K562 (cell line): ENCODE measurements around the gene HYOU1. TPM values are rescaled to one million over a fixed set of nuclear protein-coding genes. Genes with fewer than 3 reads are reported as not detected.

Experiments
- ATF4 ChIP-seq: fragments of 450-650 bp; formaldehyde crosslinking; IDR thresholded peaks from 2 replicates; pipeline ENCODE4 v1.4.0; 2022; ENCODE audit warnings: mild to moderate bottlenecking, moderate library complexity
- FIP1L1 ChIP-seq: fragments of 200-400 bp; formaldehyde crosslinking; IDR thresholded peaks from 2 replicates; pipeline ENCODE4 v1.6.1; 2018; ENCODE audit warnings: mild to moderate bottlenecking, low read depth, low read length; ENCODE audit not compliant: poor library complexity, severe bottlenecking
- FOXA3 ChIP-seq, 2 experiments: fragments of 450-650 bp in 1 of 2; sonication (generic) in 1 of 2; formaldehyde crosslinking; IDR thresholded peaks in 1 of 2; conservative IDR thresholded peaks in 1 of 2; 2 replicates each; pipeline versions ENCODE4 v1.4.0 to v1.8.0; 2020 to 2022; ENCODE audit warnings: mild to moderate bottlenecking in 2 of 2, missing genetic modification reagents in 1 of 2
- JUN ChIP-seq, 2 experiments: sonication (generic) in 1 of 2; formaldehyde crosslinking in 1 of 2; IDR thresholded peaks; 2 replicates each; pipeline versions ENCODE4 v1.6.1 to v1.8.0; 2012 to 2022; ENCODE audit warnings: borderline replicate concordance in 2 of 2, mild to moderate bottlenecking in 2 of 2, improper control_type of control experiment in 1 of 2, low read depth in 1 of 2, low read length in 1 of 2, missing genetic modification reagents in 1 of 2
- NFE2L1 ChIP-seq: fragments of 450-650 bp; IDR thresholded peaks from 2 replicates; pipeline ENCODE4 v1.6.1; 2016; ENCODE audit warnings: missing genetic modification characterization, low read depth, mild to moderate bottlenecking, missing compliant biosample characterization, moderate library complexity, borderline replicate concordance
- PHB2 ChIP-seq: fragments of 450-650 bp; IDR thresholded peaks from 2 replicates; pipeline ENCODE4 v1.6.1; 2017; ENCODE audit warnings: low read depth
- SP1 ChIP-seq: sonication (generic); formaldehyde crosslinking; IDR thresholded peaks from 2 replicates; pipeline ENCODE4 v1.8.1; 2022; ENCODE audit warnings: mild to moderate bottlenecking, missing genetic modification reagents
- SRF ChIP-seq, 2 experiments: fragments of 250-450, 450-650 bp in 1 of 2; sonication (Bioruptor Pico) in 1 of 2; sonication (generic) in 1 of 2; formaldehyde crosslinking; IDR thresholded peaks; 2 replicates each; pipeline versions ENCODE4 v1.5.0 to v1.5.1; 2020 to 2022; ENCODE audit warnings: mild to moderate bottlenecking in 1 of 2, missing genetic modification reagents in 1 of 2
- TAF1 ChIP-seq: IDR thresholded peaks from 2 replicates; pipeline ENCODE4 v1.6.1; 2011; ENCODE audit warnings: mild to moderate bottlenecking, low read length, moderate library complexity; ENCODE audit not compliant: insufficient read depth, control insufficient read depth, severe bottlenecking; ENCODE audit errors: extremely low read depth
- TBP ChIP-seq: optimal IDR thresholded peaks from 2 replicates; pipeline ENCODE3; 2011; ENCODE audit warnings: low read depth, low read length, improper control_type of control experiment
- THRAP3 ChIP-seq: fragments of 450-650 bp; IDR thresholded peaks from 2 replicates; pipeline ENCODE4 v1.6.1; 2016; ENCODE audit warnings: mild to moderate bottlenecking, inconsistent platforms, borderline replicate concordance
- ZNF146 ChIP-seq: IDR thresholded peaks from one replicate; pipeline ENCODE4 v1.6.1; 2018; ENCODE audit warnings: missing compliant biosample characterization; ENCODE audit not compliant: unreplicated experiment
- polyA plus RNA-seq, 8 experiments: library from polyadenylated mRNA; depleted of rRNA in 4 of 8; stranded (reverse) in 5 of 8; unstranded in 3 of 8; fragments of >200 nt; fragmentation: Nextera tagmentation in 2 of 8; fragmentation: Illumina TruSeq in 1 of 8; extraction: Ambion mirVana in 2 of 8; extraction: Trizol in 1 of 8; gene quantifications; 2 replicates each; pipeline versions ENCODE4 v1.2.1 to v1.2.3, GENCODE V29; 2011 to 2014; ENCODE audit warnings: inconsistent platforms in 1 of 8, missing spikeins in 1 of 8
- total RNA-seq, 7 experiments: library from RNA; depleted of rRNA in 6 of 7; stranded (reverse); fragments of >200 nt in 6 of 7; fragmentation: Illumina TruSeq in 2 of 7; extraction: Trizol in 2 of 7; gene quantifications; 2 replicates each; pipeline versions ENCODE4 v1.2.1 to v1.2.3, GENCODE V29; 2011 to 2021; ENCODE audit warnings: low replicate concordance in 1 of 7
- TF ChIP-seq, protein P1 (sequence below): fragments of 450-650 bp; conservative IDR thresholded peaks from 2 replicates; pipeline ENCODE4 v1.6.1; 2016; ENCODE audit warnings: missing genetic modification characterization, low read depth, mild to moderate bottlenecking, control low read depth, missing compliant biosample characterization
- TF ChIP-seq, protein P2 (sequence below): sonication (generic); formaldehyde crosslinking; IDR thresholded peaks from 2 replicates; pipeline ENCODE4 v1.9.0; 2022; ENCODE audit warnings: mild to moderate bottlenecking, missing genetic modification reagents
- TF ChIP-seq, protein P3 (sequence below), 2 experiments: fragments of 450-650 bp; IDR thresholded peaks; 2 replicates each; pipeline ENCODE4 v1.6.1; 2018; ENCODE audit warnings: mild to moderate bottlenecking in 2 of 2, low read depth in 1 of 2; ENCODE audit not compliant: partially characterized antibody in 2 of 2

Gene HYOU1
- total and polyA plus RNA-seq, 9 of the 15 experiments (the other 6 are each of a cell fraction or from before 2014, with no cell fraction given) = 19.5 to 197 (median 128) TPM

DNA sequence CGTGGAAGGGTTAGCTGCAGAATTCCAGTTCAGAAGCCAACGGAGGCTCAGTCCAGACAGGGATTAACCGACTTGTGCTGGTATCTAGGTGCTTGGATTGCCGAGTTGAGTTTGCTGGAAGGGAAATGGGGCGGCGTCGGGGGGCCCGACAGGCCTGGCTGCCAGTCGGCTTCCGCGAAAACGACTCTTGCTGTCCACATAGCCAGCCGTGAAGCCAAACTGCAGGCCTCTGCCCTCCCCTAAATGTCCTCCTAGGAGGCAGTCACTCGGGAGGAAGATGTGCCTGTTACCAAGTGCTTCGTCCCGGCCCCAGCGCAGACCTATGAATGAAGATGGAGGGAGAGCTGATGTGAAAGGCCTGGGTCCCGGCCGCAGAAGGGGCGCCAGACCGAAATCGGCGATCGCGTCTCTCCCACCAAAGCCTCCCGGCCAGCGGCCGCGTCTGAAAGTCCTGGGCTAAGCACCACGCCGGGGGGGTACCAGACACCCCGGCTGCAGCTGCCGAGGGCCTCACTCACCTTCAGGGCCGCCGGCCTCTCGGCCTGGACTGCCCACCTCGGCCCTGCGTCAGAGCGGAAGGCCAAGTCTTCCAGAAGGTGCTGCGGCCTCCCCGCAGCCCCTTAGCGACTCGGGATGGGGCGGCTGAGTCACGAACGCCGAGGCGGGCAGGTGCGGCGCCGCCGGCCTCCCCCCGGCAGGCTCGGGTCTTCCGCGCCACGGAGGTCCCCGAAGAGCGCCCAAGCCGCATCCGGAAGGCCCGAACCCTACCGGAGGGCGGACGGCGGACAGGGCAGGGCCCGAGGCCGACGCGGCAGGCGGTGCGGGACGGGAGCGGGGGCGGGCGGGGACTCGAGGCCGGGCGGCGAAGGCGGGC is 37.2 kb upstream of the HYOU1 start (continued):
- no peak for TF ChIP-seq JUN (IDR thresholded peaks at IDR 0.05; ENCODE audit: borderline replicate concordance, low read depth, low read length)
- TF ChIP-seq JUN (CRISPR knock-in tag; IDR thresholded peaks at IDR 0.05; ENCODE audit: borderline replicate concordance) = no peak
- peak; percentile 57; the same call in 1 of the 2 replicates for TF ChIP-seq SP1
- no peak for TF ChIP-seq ATF4 (CRISPR knock-in tag)
- TF ChIP-seq, protein P1, sequence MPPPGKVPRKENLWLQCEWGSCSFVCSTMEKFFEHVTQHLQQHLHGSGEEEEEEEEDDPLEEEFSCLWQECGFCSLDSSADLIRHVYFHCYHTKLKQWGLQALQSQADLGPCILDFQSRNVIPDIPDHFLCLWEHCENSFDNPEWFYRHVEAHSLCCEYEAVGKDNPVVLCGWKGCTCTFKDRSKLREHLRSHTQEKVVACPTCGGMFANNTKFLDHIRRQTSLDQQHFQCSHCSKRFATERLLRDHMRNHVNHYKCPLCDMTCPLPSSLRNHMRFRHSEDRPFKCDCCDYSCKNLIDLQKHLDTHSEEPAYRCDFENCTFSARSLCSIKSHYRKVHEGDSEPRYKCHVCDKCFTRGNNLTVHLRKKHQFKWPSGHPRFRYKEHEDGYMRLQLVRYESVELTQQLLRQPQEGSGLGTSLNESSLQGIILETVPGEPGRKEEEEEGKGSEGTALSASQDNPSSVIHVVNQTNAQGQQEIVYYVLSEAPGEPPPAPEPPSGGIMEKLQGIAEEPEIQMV (tag) = no peak
- TF ChIP-seq FOXA3 (CRISPR knock-in tag; conservative IDR thresholded peaks at IDR 0.05 in 1 of 2, IDR thresholded peaks at IDR 0.05 in 1 of 2) = 0 out of 4 replicates have a peak, but pooled peaks of 1 of the 2 experiments have one; percentile 28
- TF ChIP-seq NFE2L1 (tag) = no peak
- no peak for TF ChIP-seq PHB2
- peak; percentile 7 for TF ChIP-seq ZNF146 (CRISPR knock-in tag)
- TF ChIP-seq, protein P2, sequence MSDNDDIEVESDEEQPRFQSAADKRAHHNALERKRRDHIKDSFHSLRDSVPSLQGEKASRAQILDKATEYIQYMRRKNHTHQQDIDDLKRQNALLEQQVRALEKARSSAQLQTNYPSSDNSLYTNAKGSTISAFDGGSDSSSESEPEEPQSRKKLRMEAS (CRISPR knock-in tag) = 0 out of 2 replicates have a peak, but pooled peaks have one; percentile 36
- TF ChIP-seq TAF1 = peak; percentile 7
- TF ChIP-seq FIP1L1 = peak; percentile 98
- no peak for TF ChIP-seq THRAP3
- no peak for TF ChIP-seq TBP
- TF ChIP-seq, protein P3, sequence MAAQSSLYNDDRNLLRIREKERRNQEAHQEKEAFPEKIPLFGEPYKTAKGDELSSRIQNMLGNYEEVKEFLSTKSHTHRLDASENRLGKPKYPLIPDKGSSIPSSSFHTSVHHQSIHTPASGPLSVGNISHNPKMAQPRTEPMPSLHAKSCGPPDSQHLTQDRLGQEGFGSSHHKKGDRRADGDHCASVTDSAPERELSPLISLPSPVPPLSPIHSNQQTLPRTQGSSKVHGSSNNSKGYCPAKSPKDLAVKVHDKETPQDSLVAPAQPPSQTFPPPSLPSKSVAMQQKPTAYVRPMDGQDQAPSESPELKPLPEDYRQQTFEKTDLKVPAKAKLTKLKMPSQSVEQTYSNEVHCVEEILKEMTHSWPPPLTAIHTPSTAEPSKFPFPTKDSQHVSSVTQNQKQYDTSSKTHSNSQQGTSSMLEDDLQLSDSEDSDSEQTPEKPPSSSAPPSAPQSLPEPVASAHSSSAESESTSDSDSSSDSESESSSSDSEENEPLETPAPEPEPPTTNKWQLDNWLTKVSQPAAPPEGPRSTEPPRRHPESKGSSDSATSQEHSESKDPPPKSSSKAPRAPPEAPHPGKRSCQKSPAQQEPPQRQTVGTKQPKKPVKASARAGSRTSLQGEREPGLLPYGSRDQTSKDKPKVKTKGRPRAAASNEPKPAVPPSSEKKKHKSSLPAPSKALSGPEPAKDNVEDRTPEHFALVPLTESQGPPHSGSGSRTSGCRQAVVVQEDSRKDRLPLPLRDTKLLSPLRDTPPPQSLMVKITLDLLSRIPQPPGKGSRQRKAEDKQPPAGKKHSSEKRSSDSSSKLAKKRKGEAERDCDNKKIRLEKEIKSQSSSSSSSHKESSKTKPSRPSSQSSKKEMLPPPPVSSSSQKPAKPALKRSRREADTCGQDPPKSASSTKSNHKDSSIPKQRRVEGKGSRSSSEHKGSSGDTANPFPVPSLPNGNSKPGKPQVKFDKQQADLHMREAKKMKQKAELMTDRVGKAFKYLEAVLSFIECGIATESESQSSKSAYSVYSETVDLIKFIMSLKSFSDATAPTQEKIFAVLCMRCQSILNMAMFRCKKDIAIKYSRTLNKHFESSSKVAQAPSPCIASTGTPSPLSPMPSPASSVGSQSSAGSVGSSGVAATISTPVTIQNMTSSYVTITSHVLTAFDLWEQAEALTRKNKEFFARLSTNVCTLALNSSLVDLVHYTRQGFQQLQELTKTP (IDR thresholded peaks at IDR 0.05; ENCODE audit: low read depth in 1 of 2, partially characterized antibody in 2 of 2) = peak in 1 of 2 experiments; percentile 40
- peak in 1 of 2 experiments; percentile 51; a peak in 1 of 4 replicates for TF ChIP-seq SRF (CRISPR knock-in tag; IDR thresholded peaks at IDR 0.05)
